ENCODE results near the gene SEC61B.

The SEC61B gene

DNA sequence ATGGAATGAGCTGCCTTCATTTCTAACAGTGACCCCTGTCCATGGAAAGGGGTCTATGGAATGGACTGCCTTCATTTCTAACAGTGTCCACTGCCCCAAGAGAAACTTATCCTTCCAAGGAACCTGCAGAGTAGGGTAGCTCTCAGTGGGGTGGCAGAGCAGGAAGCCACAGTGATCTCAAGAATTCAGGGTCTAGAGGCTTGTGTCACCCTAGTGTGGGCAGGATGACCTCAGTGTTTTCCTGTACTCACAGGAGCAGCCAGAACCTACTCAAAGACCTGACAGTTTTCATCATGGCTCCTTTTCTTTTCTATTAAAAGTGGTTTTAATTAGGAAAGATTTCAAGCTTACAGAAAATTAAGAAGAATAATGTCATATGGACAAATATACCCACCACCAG lies 27.5 kb downstream of the SEC61B start:
- no peak overlapping the region for H3K4me3 ChIP-seq (ENCODE audit: low read length)
- DNase-seq (ENCODE audit: low read depth): no peak
- TF ChIP-seq, protein P1, sequence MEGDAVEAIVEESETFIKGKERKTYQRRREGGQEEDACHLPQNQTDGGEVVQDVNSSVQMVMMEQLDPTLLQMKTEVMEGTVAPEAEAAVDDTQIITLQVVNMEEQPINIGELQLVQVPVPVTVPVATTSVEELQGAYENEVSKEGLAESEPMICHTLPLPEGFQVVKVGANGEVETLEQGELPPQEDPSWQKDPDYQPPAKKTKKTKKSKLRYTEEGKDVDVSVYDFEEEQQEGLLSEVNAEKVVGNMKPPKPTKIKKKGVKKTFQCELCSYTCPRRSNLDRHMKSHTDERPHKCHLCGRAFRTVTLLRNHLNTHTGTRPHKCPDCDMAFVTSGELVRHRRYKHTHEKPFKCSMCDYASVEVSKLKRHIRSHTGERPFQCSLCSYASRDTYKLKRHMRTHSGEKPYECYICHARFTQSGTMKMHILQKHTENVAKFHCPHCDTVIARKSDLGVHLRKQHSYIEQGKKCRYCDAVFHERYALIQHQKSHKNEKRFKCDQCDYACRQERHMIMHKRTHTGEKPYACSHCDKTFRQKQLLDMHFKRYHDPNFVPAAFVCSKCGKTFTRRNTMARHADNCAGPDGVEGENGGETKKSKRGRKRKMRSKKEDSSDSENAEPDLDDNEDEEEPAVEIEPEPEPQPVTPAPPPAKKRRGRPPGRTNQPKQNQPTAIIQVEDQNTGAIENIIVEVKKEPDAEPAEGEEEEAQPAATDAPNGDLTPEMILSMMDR (conservative IDR thresholded peaks at IDR 0.05; ENCODE audit: low read length): no peak

DNA sequence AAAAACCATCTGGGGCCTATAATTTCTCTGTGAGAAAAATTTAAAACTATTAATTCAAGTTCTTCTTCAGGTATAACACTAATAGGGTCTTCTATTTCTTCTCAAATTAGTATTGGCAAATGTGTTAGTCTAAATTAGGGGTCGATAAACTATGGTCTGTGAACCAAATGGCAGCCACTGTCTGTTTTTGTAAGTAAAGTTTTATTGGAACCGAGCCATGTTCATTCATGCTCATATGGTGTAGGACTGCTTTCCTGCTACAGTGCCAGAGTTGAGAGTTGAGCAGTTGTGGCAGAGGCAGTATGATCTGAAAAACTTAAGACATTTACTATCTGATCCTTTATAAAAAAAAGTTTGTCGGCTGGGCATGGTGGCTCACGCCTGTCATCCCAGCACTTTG lies 29.1 kb downstream of the SEC61B start:
- no peak for DNase-seq (ENCODE audit: low read depth)
- TF ChIP-seq, protein P1 (conservative IDR thresholded peaks at IDR 0.05; ENCODE audit: low read length): no peak
- no peak overlapping the region for H3K4me3 ChIP-seq (ENCODE audit: low read length)

DNA sequence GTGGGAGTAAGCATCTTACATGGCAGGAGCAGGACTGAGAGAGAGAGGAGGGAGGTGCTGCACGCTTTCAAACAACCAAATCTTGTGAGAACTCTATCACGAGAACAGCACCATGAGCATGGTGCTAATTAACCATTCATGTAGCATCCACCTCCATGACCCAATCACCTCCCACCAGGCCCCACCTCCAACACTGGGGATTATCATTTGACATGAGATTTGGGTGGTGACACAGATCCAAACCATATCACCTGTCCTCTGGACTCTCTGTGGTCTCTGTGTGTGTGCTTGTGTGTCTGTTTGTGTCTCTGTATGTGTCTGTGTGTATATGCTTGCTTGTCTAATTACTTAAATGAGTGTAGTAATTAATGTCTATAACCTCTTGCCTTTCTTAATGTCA lies 31.1 kb downstream of the SEC61B start:
- no peak overlapping the region for H3K4me3 ChIP-seq (ENCODE audit: low read length)
- no peak for DNase-seq (ENCODE audit: low read depth)
- TF ChIP-seq, protein P1 (conservative IDR thresholded peaks at IDR 0.05; ENCODE audit: low read length): no peak

DNA sequence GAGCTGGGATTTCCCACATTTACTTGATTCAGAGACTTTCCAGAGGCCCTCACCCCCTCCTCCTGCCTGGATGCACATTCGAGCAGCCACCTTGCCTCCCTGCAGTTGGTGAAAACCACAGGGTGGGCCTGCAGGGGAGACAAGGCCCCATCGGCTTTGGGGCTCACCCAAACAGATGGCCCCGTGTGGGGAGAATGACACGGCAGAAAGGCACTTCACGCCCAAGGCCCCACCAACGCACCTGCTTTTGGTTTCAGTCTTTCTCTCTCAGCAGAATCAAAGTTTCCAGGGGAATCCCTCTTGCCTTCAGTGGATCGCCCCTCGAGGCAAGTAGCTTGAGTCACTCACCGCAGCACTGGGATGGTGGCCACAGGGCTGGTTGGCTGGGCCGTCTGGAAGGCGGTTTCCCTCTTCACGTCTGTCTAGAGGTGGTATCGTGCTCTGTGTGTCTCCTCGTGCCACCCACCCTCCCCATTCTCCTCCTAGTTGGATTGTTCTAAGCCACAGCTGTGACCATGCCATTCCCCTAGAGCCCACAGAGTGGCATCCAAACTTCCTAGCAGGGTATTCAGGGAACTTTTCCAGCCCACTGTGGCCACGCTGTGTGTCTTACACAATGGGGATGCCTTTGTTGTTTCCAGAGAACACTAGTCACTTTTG lies 31.8 kb downstream of the SEC61B start:
- no peak overlapping the region for H3K4me3 ChIP-seq (ENCODE audit: low read length)
- DNase-seq (ENCODE audit: low read depth): no peak
- TF ChIP-seq, protein P1 (conservative IDR thresholded peaks at IDR 0.05; ENCODE audit: low read length): no peak

DNA sequence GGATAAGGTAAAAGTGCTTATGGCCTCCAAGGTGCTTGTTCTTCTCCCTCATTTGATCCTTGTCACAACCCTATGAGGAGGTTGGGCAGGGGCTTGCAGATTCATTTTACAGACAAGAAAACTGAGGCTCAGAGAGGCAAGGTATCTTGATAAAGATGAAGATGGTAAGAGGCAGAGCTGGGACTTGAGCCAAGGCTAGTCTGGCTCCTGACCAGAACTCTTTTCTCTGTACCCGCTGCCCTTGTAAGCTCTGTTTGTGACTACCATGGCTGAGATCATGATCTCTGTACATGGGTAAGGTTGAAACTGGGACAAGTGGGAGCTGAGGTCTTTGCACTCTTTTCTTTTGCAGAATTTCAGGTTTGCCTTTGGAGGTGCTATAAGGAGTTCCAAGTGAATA lies 33.6 kb downstream of the SEC61B start:
- TF ChIP-seq, protein P1 (conservative IDR thresholded peaks at IDR 0.05; ENCODE audit: low read length): no peak
- DNase-seq (ENCODE audit: low read depth): no peak

DNA sequence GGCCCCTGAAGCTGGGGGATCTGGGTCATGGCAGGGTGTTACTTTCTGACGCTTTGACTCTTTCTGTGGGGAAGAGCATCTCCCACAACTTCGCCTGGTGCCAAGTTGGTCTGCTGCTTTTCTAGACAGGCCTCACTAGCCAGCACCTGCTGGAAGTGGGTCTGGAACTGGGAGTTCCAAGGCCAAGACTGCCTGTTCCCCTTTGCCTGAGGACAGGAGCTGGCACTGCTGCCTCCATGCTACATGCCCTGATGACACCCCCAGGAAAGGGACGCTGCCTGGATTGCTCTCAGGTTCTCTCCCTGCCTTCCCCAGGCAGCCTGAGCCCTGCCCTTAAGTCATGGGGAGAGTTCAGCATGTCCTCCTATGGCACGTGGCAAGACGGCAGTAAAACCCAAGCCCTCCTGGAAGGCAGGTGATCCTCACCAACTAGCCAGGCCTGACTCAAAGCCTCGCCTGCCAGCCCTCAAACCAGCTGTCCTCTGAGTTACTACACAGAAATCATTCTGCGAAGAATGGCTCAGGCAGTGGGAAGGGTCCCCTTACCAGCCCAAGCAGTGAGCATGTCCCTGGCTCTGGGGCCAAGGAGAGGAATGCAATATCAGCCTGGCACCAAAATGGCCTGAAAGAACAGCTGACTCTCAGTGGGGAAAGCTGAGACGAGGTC lies 35.8 kb downstream of the SEC61B start:
- DNase-seq (ENCODE audit: low read depth): no peak
- TF ChIP-seq, protein P1 (conservative IDR thresholded peaks at IDR 0.05; ENCODE audit: low read length): no peak
- no peak overlapping the region for H3K4me3 ChIP-seq (ENCODE audit: low read length)

More for the DNA sequence above, 33.6 kb downstream of the SEC61B start:
- no peak overlapping the region for H3K4me3 ChIP-seq (ENCODE audit: low read length)
